CD4-positive, alpha-beta T cell treated with Interleukin-10 for 1 hour (primary cell): ENCODE data around the gene CNOT10.
"Not testable (repeated sequence)": the region's sequence is repeated elsewhere in the genome, so short reads cannot be mapped to it uniquely, and the experiment has no call there.

Source experiments
- DNase-seq: peaks from one replicate; pipeline ENCODE4 v3.0.0-alpha.2; 2020

CNOT10 gene

DNA sequence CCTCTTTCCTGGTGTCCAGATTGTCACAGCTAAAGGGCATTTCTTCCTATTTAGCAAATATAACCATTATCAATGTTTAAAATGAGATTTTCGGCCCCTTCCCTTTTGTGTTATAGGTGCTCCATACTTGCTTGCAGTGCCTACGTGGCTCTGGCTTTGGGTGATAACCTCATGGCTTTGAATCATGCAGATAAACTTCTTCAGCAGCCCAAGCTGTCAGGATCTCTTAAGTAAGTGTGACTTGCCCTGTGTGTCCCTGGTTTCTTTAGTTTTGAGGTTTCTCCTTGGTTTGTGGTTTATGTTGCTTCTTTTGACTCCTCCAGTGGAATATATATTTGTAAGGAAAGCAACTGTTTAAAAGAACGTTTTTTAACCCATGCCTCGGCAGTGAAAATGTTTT lies 74.4 kb downstream of the CNOT10 start:
- no peak for DNase-seq

DNA sequence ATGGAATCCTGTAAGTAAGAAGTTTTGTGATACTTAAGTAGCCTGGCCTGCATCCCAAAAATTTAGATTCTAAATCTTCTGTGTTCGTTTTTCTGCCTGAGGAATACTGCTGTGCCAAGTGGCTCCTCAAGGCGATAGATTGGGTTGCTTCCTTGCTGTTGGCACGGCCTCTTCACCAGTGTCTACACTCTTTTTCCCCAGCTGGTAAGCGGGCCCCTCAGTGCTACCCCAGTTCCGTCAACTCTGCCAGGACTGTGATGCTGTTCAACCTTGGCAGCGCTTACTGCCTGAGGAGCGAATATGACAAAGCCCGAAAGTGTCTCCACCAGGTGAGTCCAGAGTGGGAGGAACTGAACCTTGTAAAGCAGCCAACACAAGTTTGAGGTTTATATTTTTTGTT lies 79.5 kb downstream of the CNOT10 start:
- no peak for DNase-seq

DNA sequence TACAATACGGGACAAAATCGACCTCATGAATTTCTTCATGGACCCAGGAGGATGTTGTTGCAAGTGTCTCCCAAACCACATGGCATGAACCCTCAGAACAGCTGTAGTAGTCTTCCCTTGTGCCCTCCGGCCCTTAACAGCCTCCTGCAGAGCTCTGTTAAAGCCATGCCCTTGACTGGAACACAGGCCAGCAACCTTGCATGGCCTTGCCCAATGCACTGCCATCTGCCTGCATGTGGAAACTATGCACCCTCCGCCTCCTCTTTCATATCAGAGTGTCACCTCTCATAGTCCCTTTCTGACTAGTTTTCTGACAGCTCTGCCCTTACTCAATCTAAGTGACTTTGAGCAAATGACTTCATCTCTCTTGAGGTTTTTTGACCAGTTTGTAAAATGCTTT lies 93.4 kb downstream of the CNOT10 start:
- DNase-seq: no peak

DNA sequence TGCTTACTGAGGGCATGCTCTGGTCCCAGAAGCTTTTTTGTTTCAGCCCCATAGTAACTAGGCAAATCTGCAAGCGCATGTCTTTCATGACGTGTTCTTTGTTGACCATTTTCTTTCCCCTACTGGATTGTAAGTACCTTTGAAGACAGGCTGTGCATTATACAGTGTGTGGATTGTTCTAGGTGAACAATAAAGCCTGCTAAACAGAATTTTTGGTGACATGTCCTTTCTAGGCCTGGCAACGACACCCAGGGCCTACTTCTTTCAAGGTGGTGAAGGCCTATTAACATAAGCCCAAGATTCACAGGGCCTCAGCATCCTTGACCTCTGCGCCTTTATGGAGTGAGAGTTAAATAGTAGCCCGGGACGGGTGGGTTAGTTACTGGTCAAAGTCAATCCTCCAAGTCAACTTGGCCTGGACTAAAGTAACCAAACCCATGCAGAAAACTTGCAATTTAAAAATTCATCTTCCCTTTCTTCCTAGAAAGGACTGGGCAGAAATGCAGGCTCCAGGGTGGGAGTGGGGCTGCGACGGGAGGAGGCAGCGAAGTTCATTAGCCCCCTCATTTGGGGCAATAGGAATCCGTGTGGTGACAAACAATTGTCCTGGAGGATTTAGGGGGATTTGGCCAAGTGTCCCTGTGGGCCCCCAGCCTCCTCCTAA lies 95.2 kb downstream of the CNOT10 start:
- DNase-seq: no peak

- no peak for DNase-seq
These were observed 95.8 kb downstream of the CNOT10 start for GRCh38 chr3:32780735-32781210.

DNA sequence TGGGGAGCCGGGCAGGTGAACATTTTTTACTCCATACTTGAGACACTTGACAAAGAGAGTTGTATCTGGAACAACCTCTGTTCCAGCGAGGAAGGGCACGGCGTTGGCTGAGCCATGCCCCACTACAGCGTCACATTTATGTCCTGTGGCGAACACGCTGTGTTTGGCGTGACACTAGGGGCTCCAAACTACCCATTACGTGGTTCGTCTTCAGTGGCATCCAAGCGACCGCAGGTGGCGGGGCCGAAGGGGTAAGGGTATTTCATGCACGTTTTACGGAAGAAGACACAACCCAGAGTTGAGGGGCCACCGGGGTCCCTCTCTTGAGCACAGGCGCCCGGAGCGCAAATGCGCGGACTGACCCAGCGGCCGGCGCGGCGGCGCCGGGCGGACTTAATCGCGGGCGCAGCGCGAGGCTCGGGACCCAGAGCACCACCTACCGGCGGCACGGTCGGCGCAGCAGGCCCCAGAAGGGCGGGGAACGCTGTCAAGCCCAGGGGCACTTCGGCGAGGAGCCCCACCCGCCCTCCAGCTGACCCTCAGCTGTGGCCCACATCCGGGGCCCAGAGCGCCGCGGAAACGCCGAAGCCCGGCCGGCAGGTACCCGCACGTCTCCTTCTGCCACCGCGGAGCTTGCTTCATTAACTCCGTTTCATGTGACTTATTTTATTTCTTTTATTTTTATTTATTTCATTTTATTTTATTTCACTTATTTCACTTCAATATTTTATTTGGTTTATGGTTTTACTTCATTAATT lies 96.4 kb downstream of the CNOT10 start:
- peak; percentile 59 for DNase-seq

DNA sequence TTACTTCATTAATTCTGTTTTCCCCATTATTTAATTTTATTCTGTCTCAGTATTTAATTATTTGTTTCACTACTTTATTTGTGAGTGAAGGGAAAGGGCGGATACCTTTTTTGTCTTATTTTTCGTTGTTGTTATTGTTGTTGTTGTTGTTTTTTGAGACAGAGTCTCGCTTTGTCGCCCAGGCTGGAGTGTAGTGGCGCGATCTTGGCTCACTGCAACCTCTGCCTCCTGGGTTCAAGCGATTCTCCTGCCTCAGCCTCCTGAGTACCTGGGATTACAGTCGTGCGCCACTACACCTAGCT lies 96.9 kb downstream of the CNOT10 start:
- DNase-seq: not testable (repeated sequence)

DNA sequence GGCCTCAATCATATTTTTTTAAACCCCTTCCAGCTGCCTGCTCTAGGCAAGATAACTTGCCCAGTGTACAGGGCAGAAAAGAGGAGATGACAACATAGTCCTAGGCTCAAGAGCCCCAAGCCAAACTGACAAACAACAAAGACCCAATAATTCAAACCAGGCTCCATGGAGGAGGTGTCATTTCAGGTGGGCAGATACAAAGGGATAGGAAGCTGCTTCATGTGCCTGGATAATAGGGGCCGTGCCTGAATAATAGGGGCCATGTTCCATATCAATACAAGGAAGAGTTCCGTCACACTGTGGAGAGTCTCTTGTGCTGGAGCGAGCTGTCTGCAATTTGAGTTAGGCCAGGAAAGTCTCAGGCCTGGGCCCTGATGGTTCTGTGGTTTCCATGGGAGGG lies 97.4 kb downstream of the CNOT10 start:
- DNase-seq: no peak

- no peak for DNase-seq
These were observed 106.8 kb downstream of the CNOT10 start for GRCh38 chr3:32791833-32792232.

- no peak for DNase-seq
These were observed 109.7 kb downstream of the CNOT10 start for GRCh38 chr3:32794487-32795308.

DNA sequence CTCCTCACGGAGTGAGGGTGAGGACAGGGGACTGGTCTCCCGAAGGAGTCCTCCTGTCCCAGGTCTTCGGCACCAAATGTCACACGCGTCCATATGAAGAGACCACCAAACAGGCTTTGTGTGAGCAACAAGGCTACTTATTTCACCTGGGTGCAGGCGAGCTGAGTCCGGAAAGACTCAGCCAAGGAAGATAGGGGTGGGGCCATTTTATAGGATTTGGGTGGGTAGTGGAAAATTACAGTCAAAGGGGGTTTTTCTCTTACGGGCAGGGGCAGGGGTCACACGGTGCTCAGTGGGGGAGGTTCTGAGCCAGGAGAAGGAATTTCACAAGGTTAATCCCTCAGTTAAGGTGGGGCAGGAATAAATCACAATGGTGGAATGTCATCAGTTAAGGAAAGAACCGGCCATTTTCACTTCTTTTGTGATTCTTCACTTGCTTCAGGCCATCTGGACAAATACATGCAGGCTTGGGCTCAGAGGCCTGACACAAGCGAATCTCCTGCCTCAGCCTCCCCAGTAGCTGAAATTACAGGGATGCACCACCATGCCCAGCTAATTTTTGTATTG lies 111.5 kb downstream of the CNOT10 start:
- not testable (repeated sequence) for DNase-seq

DNA sequence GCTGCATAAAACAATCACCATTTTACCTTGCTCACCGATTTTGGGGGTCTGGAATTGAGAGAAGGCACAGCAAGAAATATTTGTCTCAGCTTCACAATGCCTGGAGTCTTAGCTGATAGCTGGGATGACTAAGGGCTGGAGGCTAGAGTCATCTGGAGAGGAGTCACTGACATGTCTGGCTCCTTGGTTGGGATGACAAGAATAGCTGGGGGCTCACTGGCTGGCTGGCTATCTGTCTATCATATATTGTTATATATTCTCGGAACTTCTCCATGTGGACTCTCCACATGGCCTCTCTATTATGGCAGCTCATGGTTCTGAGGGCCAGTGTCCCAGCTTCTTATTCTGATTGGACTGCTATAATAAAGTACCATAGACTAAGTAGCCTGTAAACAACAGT lies 112.8 kb downstream of the CNOT10 start:
- DNase-seq: no peak

DNA sequence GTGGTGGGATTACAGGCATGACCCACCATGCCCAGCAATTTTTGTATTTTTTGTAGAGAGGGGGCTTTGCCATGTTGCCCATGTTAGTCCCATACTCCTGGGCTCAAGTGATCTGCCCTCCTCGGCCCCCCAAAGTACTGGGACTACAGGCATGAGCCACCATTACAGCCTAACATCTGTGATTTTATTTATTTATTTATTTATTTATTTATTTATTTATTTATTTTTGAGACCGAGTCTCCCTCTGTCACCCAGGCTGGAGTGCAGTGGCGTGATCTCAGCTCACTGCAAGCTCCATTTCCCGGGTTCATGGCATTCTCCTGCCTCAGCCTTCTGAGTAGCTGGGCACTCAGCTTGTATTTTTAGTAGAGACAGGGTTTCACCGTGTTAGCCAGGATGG lies 116.5 kb downstream of the CNOT10 start:
- DNase-seq: not testable (repeated sequence)

DNA sequence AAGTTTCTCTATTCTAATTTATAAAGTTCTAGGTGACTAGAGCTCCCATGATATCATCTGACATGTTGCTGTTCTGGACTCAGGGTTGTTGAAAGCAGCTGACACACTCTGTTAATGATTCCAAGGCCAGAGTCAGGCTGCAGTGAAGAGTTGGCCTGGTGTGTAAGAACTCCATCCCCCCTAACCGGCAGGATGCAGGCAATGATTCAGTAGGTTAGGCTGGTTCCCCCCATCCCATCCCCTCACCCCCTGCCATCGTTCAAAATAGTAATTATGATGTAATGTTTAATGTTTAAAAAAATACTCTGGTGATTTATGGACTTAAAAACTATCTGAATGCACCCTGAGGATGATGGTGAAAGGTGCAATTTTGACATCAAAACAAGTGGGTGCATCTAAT lies 128.2 kb downstream of the CNOT10 start:
- DNase-seq: no peak

DNA sequence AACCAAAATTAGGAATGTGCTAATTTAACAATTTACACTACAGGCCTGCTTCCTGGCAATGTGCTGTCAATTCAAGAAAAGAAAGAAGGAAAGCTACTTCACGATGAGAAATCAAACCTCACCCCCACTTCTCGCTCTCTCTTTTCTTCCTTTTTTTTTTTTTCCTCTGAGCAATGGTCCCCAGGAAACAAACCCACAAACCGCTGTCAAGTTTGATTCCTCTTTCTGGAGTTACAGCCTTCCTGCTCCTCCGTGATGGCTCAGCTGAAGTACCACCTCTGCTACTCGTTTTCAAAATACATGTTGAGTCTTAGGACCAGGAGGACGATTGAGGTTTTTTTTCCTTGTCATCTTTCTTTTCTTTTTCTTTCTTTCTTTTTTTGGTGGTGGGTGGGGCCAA lies 129.4 kb downstream of the CNOT10 start:
- DNase-seq: no peak

GRCh38 chr3:32815841-32816438 lies 131.0 kb downstream of the CNOT10 start:
- DNase-seq: no peak

DNA sequence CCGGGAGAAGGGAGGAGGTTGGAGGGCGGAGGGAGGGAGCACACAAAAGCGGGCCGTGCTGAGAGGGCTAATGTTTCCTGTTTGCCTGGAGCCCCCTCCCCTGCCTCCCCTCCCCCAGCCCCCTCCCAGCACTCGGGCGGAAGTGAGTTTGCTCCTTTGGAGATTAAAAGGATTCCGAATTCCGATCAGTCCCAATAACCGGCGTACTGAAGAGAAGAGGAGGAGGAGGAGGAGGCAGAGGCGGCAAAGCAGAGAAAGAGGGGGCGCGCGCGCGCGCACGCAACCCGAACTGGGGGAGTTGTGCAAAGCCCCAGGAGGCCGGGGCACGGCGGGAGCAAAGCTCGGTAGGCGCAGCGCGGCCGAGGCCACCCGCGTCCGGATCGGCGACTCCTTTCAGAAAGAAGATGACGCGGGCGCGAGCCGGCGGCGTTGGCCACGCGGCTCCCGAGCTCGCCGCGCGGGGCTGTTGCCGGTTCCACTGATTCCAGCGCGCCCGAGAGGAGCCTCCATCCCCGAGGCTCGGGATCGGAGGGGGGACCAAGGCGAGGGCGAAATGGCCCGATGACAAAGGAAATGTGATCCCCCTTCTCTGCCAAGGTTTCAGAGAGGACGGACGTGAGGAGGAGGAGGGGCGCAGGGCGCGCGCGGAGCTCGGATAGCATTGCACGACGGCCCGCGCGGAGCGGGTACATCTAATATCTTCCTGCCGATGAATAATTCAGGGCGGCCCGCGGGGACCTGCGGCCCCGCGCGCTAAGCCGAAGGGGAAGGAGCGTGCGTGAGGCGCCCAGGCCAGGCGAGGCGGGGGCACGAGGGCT lies 131.7 kb downstream of the CNOT10 start:
- DNase-seq: no peak

GRCh38 chr3:32817257-32817557 lies 132.2 kb downstream of the CNOT10 start:
- DNase-seq: no peak

GRCh38 chr3:32817558-32818228 lies 132.7 kb downstream of the CNOT10 start, which contains the start of gene TRIM71:
Gene TRIM71, plus strand, starts transcription at chr3:32817997. Its CDS starts 84 bp downstream, at chr3:32818081.
- no peak for DNase-seq

DNA sequence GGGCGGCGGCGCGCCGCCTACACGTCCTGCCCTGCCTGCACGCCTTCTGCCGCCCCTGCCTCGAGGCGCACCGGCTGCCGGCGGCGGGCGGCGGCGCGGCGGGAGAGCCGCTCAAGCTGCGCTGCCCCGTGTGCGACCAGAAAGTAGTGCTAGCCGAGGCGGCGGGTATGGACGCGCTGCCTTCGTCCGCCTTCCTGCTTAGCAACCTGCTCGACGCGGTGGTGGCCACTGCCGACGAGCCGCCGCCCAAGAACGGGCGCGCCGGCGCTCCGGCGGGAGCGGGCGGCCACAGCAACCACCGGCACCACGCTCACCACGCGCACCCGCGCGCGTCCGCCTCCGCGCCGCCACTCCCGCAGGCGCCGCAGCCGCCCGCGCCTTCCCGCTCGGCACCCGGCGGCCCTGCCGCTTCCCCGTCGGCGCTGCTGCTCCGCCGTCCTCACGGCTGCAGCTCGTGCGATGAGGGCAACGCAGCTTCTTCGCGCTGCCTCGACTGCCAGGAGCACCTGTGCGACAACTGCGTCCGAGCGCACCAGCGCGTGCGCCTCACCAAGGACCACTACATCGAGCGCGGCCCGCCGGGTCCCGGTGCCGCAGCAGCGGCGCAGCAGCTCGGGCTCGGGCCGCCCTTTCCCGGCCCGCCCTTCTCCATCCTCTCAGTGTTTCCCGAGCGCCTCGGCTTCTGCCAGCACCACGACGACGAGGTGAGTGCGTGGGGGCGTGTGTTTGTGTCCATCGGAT lies 133.4 kb downstream of the CNOT10 start:
- no peak for DNase-seq

GRCh38 chr3:32818970-32819511 lies 134.1 kb downstream of the CNOT10 start:
- no peak for DNase-seq
